HAP-1 (cell line): Measurements from ENCODE around the gene EPB41L5.
A peak's percentile ranks its signal among the peaks of the same experiment; 100 is the strongest.
"Not testable (repeated sequence)": the region's sequence is repeated elsewhere in the genome, so short reads cannot be mapped to it uniquely, and the experiment has no call there.

Experiments used
- DNase-seq, 2 experiments: peaks; one replicate each; pipeline ENCODE4 v3.0.0-alpha.2; 2016 to 2020; ENCODE audit warnings: low spot score in 2 of 2
- H3K27me3 ChIP-seq: fragments of 250-450 bp; sonication (Bioruptor Pico); 2 replicates; pipeline ENCODE4 v1.5.1; 2020; ENCODE audit warnings: low read depth, mild to moderate bottlenecking, moderate library complexity
- H3K36me3 ChIP-seq: fragments of 250-450 bp; sonication (Bioruptor Pico); replicated peaks from 2 replicates; pipeline ENCODE4 v1.5.1; 2020; ENCODE audit warnings: mild to moderate bottlenecking
- H3K4me1 ChIP-seq: fragments of 250-450 bp; sonication (Bioruptor Pico); 2 replicates; pipeline ENCODE4 v1.5.1; 2020; ENCODE audit warnings: mild to moderate bottlenecking
- H3K4me3 ChIP-seq: fragments of 250-450 bp; sonication (Bioruptor Pico); 2 replicates; pipeline ENCODE4 v1.5.1; 2020; ENCODE audit warnings: mild to moderate bottlenecking, moderate library complexity
- H3K9me3 ChIP-seq: fragments of 250-450 bp; sonication (Bioruptor Pico); 2 replicates; pipeline ENCODE4 v1.5.1; 2020; ENCODE audit warnings: mild to moderate bottlenecking, moderate library complexity
- in situ Hi-C: fragments of 300-500 bp; cut with MboI; formaldehyde crosslinking; loops from 3 replicates; pipeline ENCODE4 v1.14.3; 2020; ENCODE audit warnings: low sequenced_read_pairs, inconsistent platforms, mixed read lengths

EPB41L5 gene

GRCh38 chr2:120042359-120042758, 29.5 kb downstream of the EPB41L5 start:
- Histone ChIP-seq H3K27me3 (no peaks in the 10 kb centered on the region), H3K36me3 (peaks cover 14% of the 10 kb centered on the region), H3K9me3 (peaks cover 2% of the 10 kb centered on the region; the same call in 1 of the 2 replicates), H3K4me3 (no peak overlapping the region), H3K4me1 (peaks cover 12% of the 10 kb centered on the region)
- DNase-seq = peak in 1 of 2 experiments; percentile 80
- in situ Hi-C loops = no loop called here

GRCh38 chr2:120044336-120044735, 31.5 kb downstream of the EPB41L5 start:
- DNase-seq = no peak
- Histone ChIP-seq H3K4me1 (peaks cover 12% of the 10 kb centered on the region), H3K9me3 (peaks cover 2% of the 10 kb centered on the region; the same call in 1 of the 2 replicates), H3K36me3 (peaks cover 14% of the 10 kb centered on the region), H3K4me3 (no peak overlapping the region), H3K27me3 (no peaks in the 10 kb centered on the region)
- in situ Hi-C loops = no loop called here

- H3K9me3 ChIP-seq, H3K27me3 ChIP-seq, in situ Hi-C loops, H3K4me3 ChIP-seq, DNase-seq: not testable (repeated sequence)
- peaks cover 14% of the 10 kb centered on the region for H3K36me3 ChIP-seq
- peaks cover 12% of the 10 kb centered on the region for H3K4me1 ChIP-seq
Measured at GRCh38 chr2:120045775-120046174, 32.9 kb downstream of the EPB41L5 start.

- DNase-seq, H3K4me3 ChIP-seq, H3K9me3 ChIP-seq, H3K27me3 ChIP-seq, in situ Hi-C loops: not testable (repeated sequence)
- H3K36me3 ChIP-seq = peaks cover 14% of the 10 kb centered on the region
- H3K4me1 ChIP-seq = peaks cover 12% of the 10 kb centered on the region
Measured at GRCh38 chr2:120046252-120046651, 33.4 kb downstream of the EPB41L5 start.

GRCh38 chr2:120052597-120052996, 39.7 kb downstream of the EPB41L5 start:
- Histone ChIP-seq H3K27me3 (no peaks in the 10 kb centered on the region), H3K36me3 (no peaks in the 10 kb centered on the region; the same call in 1 of the 2 replicates), H3K4me3 (no peak overlapping the region), H3K4me1 (peaks cover 9% of the 10 kb centered on the region), H3K9me3 (peaks cover 7% of the 10 kb centered on the region; the same call in 1 of the 2 replicates)
- no peak for DNase-seq
- in situ Hi-C loops = no loop called here

- Histone ChIP-seq H3K4me1 (peaks cover 13% of the 10 kb centered on the region), H3K27me3 (no peaks in the 10 kb centered on the region), H3K9me3 (peaks cover 7% of the 10 kb centered on the region; the same call in 1 of the 2 replicates), H3K4me3 (no peak overlapping the region), H3K36me3 (no peaks in the 10 kb centered on the region; the same call in 1 of the 2 replicates)
- in situ Hi-C loops = no loop called here
- DNase-seq = no peak
Measured at GRCh38 chr2:120053891-120054290, 41.0 kb downstream of the EPB41L5 start.

GRCh38 chr2:120059483-120059882, 46.6 kb downstream of the EPB41L5 start:
- in situ Hi-C loops = no loop called here
- Histone ChIP-seq H3K9me3 (no peaks in the 10 kb centered on the region), H3K4me3 (no peak overlapping the region), H3K36me3 (no peaks in the 10 kb centered on the region), H3K27me3 (no peaks in the 10 kb centered on the region), H3K4me1 (peaks cover 15% of the 10 kb centered on the region)
- DNase-seq = no peak

GRCh38 chr2:120060088-120060623, 47.3 kb downstream of the EPB41L5 start:
- no peaks in the 10 kb centered on the region for H3K27me3 ChIP-seq
- H3K4me1 ChIP-seq = peaks cover 15% of the 10 kb centered on the region
- H3K9me3 ChIP-seq = no peaks in the 10 kb centered on the region
- no peak for DNase-seq
- H3K36me3 ChIP-seq = no peaks in the 10 kb centered on the region
- H3K4me3 ChIP-seq = no peak overlapping the region
- in situ Hi-C loops = no loop called here

- Histone ChIP-seq H3K36me3 (no peaks in the 10 kb centered on the region), H3K27me3 (no peaks in the 10 kb centered on the region), H3K4me1 (peaks cover 2% of the 10 kb centered on the region; the same call in 1 of the 2 replicates), H3K9me3 (no peaks in the 10 kb centered on the region), H3K4me3 (no peak overlapping the region)
- in situ Hi-C loops = no loop called here
- no peak for DNase-seq
Measured at GRCh38 chr2:120064664-120065063, 51.8 kb downstream of the EPB41L5 start.

- peaks cover 2% of the 10 kb centered on the region; the same call in 1 of the 2 replicates for H3K4me1 ChIP-seq
- no peaks in the 10 kb centered on the region for H3K27me3 ChIP-seq
- H3K4me3 ChIP-seq = no peak overlapping the region
- peaks cover 3% of the 10 kb centered on the region; the same call in 1 of the 2 replicates for H3K9me3 ChIP-seq
- no peaks in the 10 kb centered on the region for H3K36me3 ChIP-seq
- in situ Hi-C loops = no loop called here
- DNase-seq = no peak
Measured at GRCh38 chr2:120066800-120067547, 54.1 kb downstream of the EPB41L5 start.

- H3K9me3 ChIP-seq, H3K4me1 ChIP-seq, H3K27me3 ChIP-seq, in situ Hi-C loops, DNase-seq, H3K4me3 ChIP-seq, H3K36me3 ChIP-seq: not testable (repeated sequence)
Measured at GRCh38 chr2:120068040-120068658, 55.3 kb downstream of the EPB41L5 start.

GRCh38 chr2:120075545-120075944, 62.7 kb downstream of the EPB41L5 start:
- H3K27me3 ChIP-seq = no peaks in the 10 kb centered on the region
- no peaks in the 10 kb centered on the region for H3K4me1 ChIP-seq
- in situ Hi-C loops = no loop called here
- H3K4me3 ChIP-seq = no peak overlapping the region
- peaks cover 3% of the 10 kb centered on the region; the same call in 1 of the 2 replicates for H3K9me3 ChIP-seq
- no peak for DNase-seq
- no peaks in the 10 kb centered on the region; the same call in 1 of the 2 replicates for H3K36me3 ChIP-seq

GRCh38 chr2:120077896-120078295, 65.0 kb downstream of the EPB41L5 start:
- no peak for DNase-seq
- in situ Hi-C loops = no loop called here
- no peaks in the 10 kb centered on the region for H3K9me3 ChIP-seq
- no peaks in the 10 kb centered on the region; the same call in 1 of the 2 replicates for H3K36me3 ChIP-seq
- H3K4me3 ChIP-seq = no peak overlapping the region
- no peaks in the 10 kb centered on the region for H3K4me1 ChIP-seq
- no peaks in the 10 kb centered on the region for H3K27me3 ChIP-seq

- Histone ChIP-seq H3K36me3 (no peaks in the 10 kb centered on the region), H3K27me3 (no peaks in the 10 kb centered on the region), H3K9me3 (no peaks in the 10 kb centered on the region), H3K4me1 (no peaks in the 10 kb centered on the region), H3K4me3 (no peak overlapping the region)
- DNase-seq = no peak
- in situ Hi-C loops = no loop called here
Measured at GRCh38 chr2:120079647-120080046, 66.8 kb downstream of the EPB41L5 start.
